Mesodermal cell (in vitro differentiated cells): ENCODE measurements around the gene TWIST2.

Experiments used
- H3K27ac ChIP-seq: 2 replicates; pipeline ENCODE4 v1.7.0; 2013; ENCODE audit warnings: mild to moderate bottlenecking, low read depth, low read length, moderate library complexity; ENCODE audit not compliant: severe bottlenecking
- H3K36me3 ChIP-seq: 2 replicates; pipeline ENCODE4 v1.7.1; 2013; ENCODE audit warnings: mild to moderate bottlenecking, low read length, moderate library complexity; ENCODE audit not compliant: control insufficient read depth, insufficient read depth
- H3K4me1 ChIP-seq: one replicate; pipeline ENCODE4 v1.7.1; 2013; ENCODE audit warnings: mild to moderate bottlenecking, low read length; ENCODE audit not compliant: insufficient read depth, control insufficient read depth, poor library complexity, severe bottlenecking
- H3K4me3 ChIP-seq: 2 replicates; pipeline ENCODE4 v1.7.0; 2013; ENCODE audit warnings: low read length, control low read depth, mild to moderate bottlenecking; ENCODE audit not compliant: insufficient read depth, poor library complexity, severe bottlenecking; ENCODE audit errors: extremely low read depth
- H3K9me3 ChIP-seq: 2 replicates; pipeline ENCODE4 v1.7.1; 2013; ENCODE audit warnings: mild to moderate bottlenecking, low read length, moderate library complexity; ENCODE audit not compliant: control insufficient read depth
- WGBS, 2 experiments: methylation state at CpG; one replicate each; pipeline ENCODE4 v1.1.5; 2013; ENCODE audit warnings: missing lambda C conversion rate in 2 of 2; ENCODE audit not compliant: insufficient coverage in 2 of 2; 5-methylcytosine and 5-hydroxymethylcytosine counted together

TWIST2 gene

GRCh38 chr2:238949710-238950345, 101.9 kb downstream of the TWIST2 start:
- no peak overlapping the region for H3K27ac ChIP-seq
- 87 to 95% methylated on average over 10 of the region's 10 CpGs for WGBS, 2 experiments
- no peaks in the 10 kb centered on the region for H3K36me3 ChIP-seq

DNA sequence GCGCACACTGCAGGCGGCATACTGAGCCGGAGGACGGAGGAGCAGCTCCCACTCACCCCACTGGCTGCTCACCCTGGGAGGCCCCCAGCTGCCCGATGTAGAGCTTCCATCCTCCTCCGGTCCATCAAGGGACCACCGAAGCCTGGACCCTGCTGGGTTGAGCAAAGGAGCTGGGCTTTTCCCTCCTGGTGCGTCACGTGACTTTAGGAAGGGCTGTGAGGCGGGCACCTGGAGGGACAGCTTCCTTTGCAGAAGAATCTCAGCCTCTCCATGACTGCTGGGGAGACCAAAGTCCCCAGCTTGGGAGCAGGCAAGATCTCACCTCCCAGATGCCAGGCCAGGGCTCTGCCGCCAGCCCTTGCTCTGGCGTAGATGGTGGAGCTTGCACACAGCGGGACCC, 102.7 kb downstream of the TWIST2 start:
- Histone ChIP-seq H3K4me1 (peaks cover 15% of the 10 kb centered on the region), H3K36me3 (no peaks in the 10 kb centered on the region), H3K9me3 (no peaks in the 10 kb centered on the region), H3K4me3 (no peak overlapping the region), H3K27ac (no peak overlapping the region)
- 94 to 98% methylated on average over 8 to 10 of the region's 13 CpGs for WGBS, 2 experiments

More at GRCh38 chr2:238949710-238950345, 101.9 kb downstream of the TWIST2 start:
- no peak overlapping the region for H3K4me3 ChIP-seq
- H3K4me1 ChIP-seq, result peaks cover 11% of the 10 kb centered on the region
- H3K9me3 ChIP-seq, result no peaks in the 10 kb centered on the region

DNA sequence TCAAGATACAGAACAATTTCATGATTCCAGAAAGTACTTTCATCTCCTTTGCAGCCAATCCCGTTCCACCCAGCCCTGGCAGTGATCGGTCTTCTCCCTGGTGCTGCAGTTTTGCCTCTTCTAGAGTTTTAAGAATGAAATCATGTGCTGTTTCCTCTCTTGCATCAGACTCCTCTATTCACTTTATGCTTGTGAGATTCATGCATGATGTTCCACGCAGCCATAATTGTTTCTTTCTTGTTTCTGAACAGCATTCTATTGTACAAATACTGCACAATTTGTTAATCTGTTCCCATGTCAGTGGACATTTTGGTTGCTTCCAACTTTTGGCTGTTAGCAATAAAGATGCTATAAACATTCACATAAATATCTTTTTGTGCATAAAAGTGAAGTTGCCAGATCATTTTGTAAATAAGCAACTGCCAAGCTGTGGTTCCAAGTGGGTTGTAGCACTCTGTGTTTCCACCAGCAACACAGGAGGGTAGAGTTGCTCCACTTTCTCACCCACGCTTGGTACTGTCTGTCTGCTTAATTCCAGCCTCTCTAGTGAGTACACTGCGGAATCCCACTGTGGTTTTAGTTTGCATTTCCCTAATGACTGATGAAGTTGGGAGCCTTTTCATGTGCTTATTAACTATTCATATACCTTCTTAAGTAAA, 104.5 kb downstream of the TWIST2 start:
- H3K36me3 ChIP-seq, result no peaks in the 10 kb centered on the region
- H3K27ac ChIP-seq, result no peak overlapping the region
- 81 to 89% methylated on average over 2 to 3 of the region's 5 CpGs for WGBS, 2 experiments
- H3K9me3 ChIP-seq, result no peaks in the 10 kb centered on the region
- peaks cover 17% of the 10 kb centered on the region for H3K4me1 ChIP-seq
- H3K4me3 ChIP-seq, result no peak overlapping the region

- H3K9me3 ChIP-seq, result no peaks in the 10 kb centered on the region
- peaks cover 5% of the 10 kb centered on the region for H3K4me1 ChIP-seq
- H3K4me3 ChIP-seq, result no peak overlapping the region
- WGBS, 2 experiments, result 86 to 91% methylated on average over 7 to 8 of the region's 12 CpGs
- H3K27ac ChIP-seq, result no peak overlapping the region
- H3K36me3 ChIP-seq, result no peaks in the 10 kb centered on the region
Observed at GRCh38 chr2:238954841-238955591, 107.1 kb downstream of the TWIST2 start.

- Histone ChIP-seq H3K4me3 (no peak overlapping the region), H3K36me3 (no peaks in the 10 kb centered on the region), H3K27ac (no peak overlapping the region), H3K9me3 (no peaks in the 10 kb centered on the region), H3K4me1 (peaks cover 5% of the 10 kb centered on the region)
- 95 to 100% methylated on average over 3 to 4 of the region's 10 CpGs for WGBS, 2 experiments
Observed at GRCh38 chr2:238955648-238956531, 108.0 kb downstream of the TWIST2 start.

DNA sequence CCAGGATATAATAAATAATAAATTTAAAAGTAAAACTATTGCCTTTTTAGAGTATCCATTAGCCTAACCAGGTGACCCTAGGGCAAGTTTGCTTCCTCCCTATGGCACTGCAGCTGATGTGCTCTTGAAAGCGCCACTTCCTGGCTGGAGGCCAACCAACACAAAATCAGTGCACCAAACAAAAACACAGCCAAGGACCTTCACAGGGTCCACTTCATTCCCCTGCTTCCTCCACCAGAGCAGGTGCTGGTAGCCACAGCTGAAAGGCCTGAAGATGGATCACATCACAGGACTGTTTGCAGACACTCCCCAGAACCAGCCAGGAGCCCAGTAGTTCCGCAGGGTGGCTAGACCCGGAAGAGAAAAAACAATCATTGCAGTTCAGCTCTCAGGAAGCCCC, 108.8 kb downstream of the TWIST2 start:
- Histone ChIP-seq H3K4me3 (no peak overlapping the region), H3K27ac (no peak overlapping the region), H3K9me3 (no peaks in the 10 kb centered on the region), H3K36me3 (no peaks in the 10 kb centered on the region), H3K4me1 (peaks cover 5% of the 10 kb centered on the region)
- 93% methylated on average over 3 of the region's 3 CpGs; no CpG with 5 or more reads in 1 of the 2 experiments for WGBS, 2 experiments
